IMR-90 (cell line): Measurements from ENCODE around the gene MEGF9. TPM values are rescaled to one million over a fixed set of nuclear protein-coding genes. Genes with fewer than 3 reads are reported as not detected.

Experiments used
- ATAC-seq: fragments of 200-7000 bp; cut with Tn5 transposase; 2 replicates; pipeline ENCODE4 v1.9.1; 2020; ENCODE audit warnings: low read depth, mild to moderate bottlenecking, moderate library complexity
- BruUV-seq: library from RNA; stranded (reverse); fragments of 400-500 nt; replicated peaks from 2 replicates; lab custom pipeline; 2021; lab: Mats Ljungman, UMichigan
- CTCF ChIA-PET: fragments of 300-600 bp; formaldehyde crosslinking; extraction: SDS; loops from one replicate; lab custom pipeline; 2021; ENCODE audit warnings: antibody characterized with exemption; lab: Yijun Ruan, JAX
- POLR2A ChIA-PET: fragments of 300-600 bp; sonication (Branson Sonifier 250); formaldehyde crosslinking; loops from one replicate; lab custom pipeline; 2022; ENCODE audit warnings: antibody characterized with exemption; ENCODE audit not compliant: unreplicated experiment; lab: Charles Lee
- DNase-seq: peaks from one replicate; pipeline ENCODE4 v3.0.0; 2013
- H2AFZ ChIP-seq: replicated peaks from 2 replicates; pipeline ENCODE3; 2013; ENCODE audit warnings: low read length, mild to moderate bottlenecking; ENCODE audit not compliant: poor library complexity
- H2AK5ac ChIP-seq: 2 replicates; pipeline ENCODE4 v1.6.1; 2013; ENCODE audit warnings: low read depth, low read length, inconsistent platforms
- H2AK9ac ChIP-seq: replicated peaks from 2 replicates; pipeline ENCODE3; 2013; ENCODE audit warnings: mild to moderate bottlenecking, low read depth, low read length, moderate library complexity; ENCODE audit not compliant: poor library complexity
- H2BK120ac ChIP-seq: 2 replicates; pipeline ENCODE4 v1.6.1; 2013; ENCODE audit warnings: low read depth, low read length, inconsistent platforms
- H2BK15ac ChIP-seq: 3 replicates; pipeline ENCODE4 v1.6.1; 2013; ENCODE audit warnings: low read depth, low read length, inconsistent platforms
- H2BK20ac ChIP-seq: 2 replicates; pipeline ENCODE4 v1.6.1; 2013; ENCODE audit warnings: low read depth, mild to moderate bottlenecking, inconsistent platforms, low read length, moderate library complexity
- H2BK5ac ChIP-seq: 2 replicates; pipeline ENCODE4 v1.6.1; 2013; ENCODE audit warnings: mild to moderate bottlenecking, low read depth, low read length, inconsistent platforms; ENCODE audit not compliant: poor library complexity, severe bottlenecking
- H3K14ac ChIP-seq: replicated peaks from 2 replicates; pipeline ENCODE4 v1.6.1; 2013; ENCODE audit warnings: low read depth, low read length, inconsistent platforms
- H3K18ac ChIP-seq: 2 replicates; pipeline ENCODE4 v1.6.1; 2013; ENCODE audit warnings: low read depth, low read length, control low read depth
- H3K23ac ChIP-seq: 2 replicates; pipeline ENCODE4 v1.6.1; 2013; ENCODE audit warnings: low read depth, low read length, inconsistent platforms
- H3K27ac ChIP-seq: 2 replicates; pipeline ENCODE4 v1.5.1; 2013; ENCODE audit warnings: mild to moderate bottlenecking, control low read depth, low read length; ENCODE audit not compliant: insufficient read depth
- H3K27me3 ChIP-seq: 2 replicates; pipeline ENCODE4 v1.6.1; 2013; ENCODE audit warnings: low read length; ENCODE audit not compliant: control insufficient read depth, insufficient read depth
- H3K36me3 ChIP-seq: 2 replicates; pipeline ENCODE4 v1.6.1; 2013; ENCODE audit warnings: low read length, mixed read lengths; ENCODE audit not compliant: control insufficient read depth, insufficient read depth
- H3K4ac ChIP-seq: 2 replicates; pipeline ENCODE4 v1.6.1; 2013; ENCODE audit warnings: low read depth, low read length, inconsistent platforms
- H3K4me1 ChIP-seq: 2 replicates; pipeline ENCODE4 v1.6.1; 2013; ENCODE audit warnings: low read length, mixed read lengths; ENCODE audit not compliant: control insufficient read depth, insufficient read depth
- H3K4me2 ChIP-seq: 2 replicates; pipeline ENCODE4 v1.6.1; 2013; ENCODE audit warnings: low read depth, mild to moderate bottlenecking, control low read depth, low read length, moderate library complexity
- H3K4me3 ChIP-seq: 2 replicates; pipeline ENCODE4 v1.5.1; 2013; ENCODE audit warnings: low read depth, mild to moderate bottlenecking, control low read depth, low read length, moderate library complexity; ENCODE audit not compliant: insufficient read depth
- H3K56ac ChIP-seq: 2 replicates; pipeline ENCODE4 v1.6.1; 2013; ENCODE audit warnings: low read length, inconsistent platforms; ENCODE audit not compliant: insufficient read depth; ENCODE audit errors: extremely low read depth
- H3K79me1 ChIP-seq, 2 experiments: 2 replicates each; pipeline ENCODE4 v1.6.1; 2013; ENCODE audit warnings: low read length in 2 of 2, inconsistent platforms in 1 of 2, low read depth in 1 of 2
- H3K9ac ChIP-seq: 2 replicates; pipeline ENCODE4 v1.6.1; 2013; ENCODE audit warnings: low read depth, low read length, control low read depth
- H3K9me1 ChIP-seq: 2 replicates; pipeline ENCODE4 v1.6.1; 2013; ENCODE audit warnings: low read length, inconsistent platforms; ENCODE audit not compliant: insufficient read depth
- H3K9me3 ChIP-seq: 2 replicates; pipeline ENCODE4 v1.6.1; 2013; ENCODE audit warnings: low read length; ENCODE audit not compliant: control insufficient read depth, insufficient read depth
- H4K20me1 ChIP-seq: 2 replicates; pipeline ENCODE4 v1.6.1; 2013; ENCODE audit warnings: low read length, inconsistent platforms; ENCODE audit not compliant: insufficient read depth
- H4K5ac ChIP-seq: 2 replicates; pipeline ENCODE4 v1.6.1; 2013; ENCODE audit warnings: mild to moderate bottlenecking, low read depth, low read length, control low read depth
- H4K8ac ChIP-seq, 2 experiments: 2 replicates each; pipeline ENCODE4 v1.6.1; 2013; ENCODE audit warnings: low read depth in 2 of 2, low read length in 2 of 2, control low read depth in 1 of 2, inconsistent platforms in 1 of 2
- H4K91ac ChIP-seq: 2 replicates; pipeline ENCODE4 v1.6.1; 2013; ENCODE audit warnings: low read depth, low read length, inconsistent platforms; ENCODE audit not compliant: insufficient read depth
- CHD1 ChIP-seq: IDR thresholded peaks from 2 replicates; pipeline ENCODE4 v1.6.1; 2012; ENCODE audit warnings: low read depth, low read length, improper control_type of control experiment
- NFE2L2 ChIP-seq: fragments of 150-350 bp; IDR thresholded peaks from 2 replicates; pipeline ENCODE4 v1.6.1; 2016; ENCODE audit warnings: low read depth, mild to moderate bottlenecking, low read length
- WGBS, 2 experiments: methylation state at CpG; one replicate each; pipeline versions ENCODE4 v1.1.5 to v1.1.7; 2013; ENCODE audit warnings: missing lambda C conversion rate in 2 of 2; ENCODE audit not compliant: insufficient read length in 1 of 2; ENCODE audit errors: extremely low coverage in 2 of 2; 5-methylcytosine and 5-hydroxymethylcytosine counted together
- dilution Hi-C: fragments of 300-500 bp; cut with HindIII; formaldehyde crosslinking; loops from one replicate; pipeline ENCODE4 v1.14.3; 2018; ENCODE audit warnings: low sequenced_read_pairs; ENCODE audit not compliant: unreplicated experiment
- in situ Hi-C: fragments of 300-500 bp; cut with MboI; formaldehyde crosslinking; loops from 3 replicates; pipeline ENCODE4 v1.14.3; 2019; ENCODE audit warnings: low sequenced_read_pairs, inconsistent platforms, mixed read lengths
- intact Hi-C: fragments of 100-400 bp; cut with micrococcal nuclease; formaldehyde crosslinking; loops from 2 replicates; pipeline ENCODE4 v1.10.0; 2022
- polyA plus RNA-seq, 3 experiments: library from polyadenylated mRNA; depleted of rRNA; stranded (reverse); fragments of >200 nt; gene quantifications; 2 replicates each; pipeline ENCODE4 v1.2.3, GENCODE V29; 2012; ENCODE audit warnings: low replicate concordance in 1 of 3
- total RNA-seq: library from RNA; depleted of rRNA; stranded (reverse); fragments of >200 nt; gene quantifications from 2 replicates; pipeline ENCODE4 v1.2.3, GENCODE V29; 2012

The MEGF9 gene
- total and polyA plus RNA-seq, 2 of the 4 experiments (the other 2 are of a cell fraction), result 3.4 TPM

- Histone ChIP-seq H3K27ac (no peak overlapping the region), H3K18ac (no peak overlapping the region), H3K79me1 (no peaks in the 10 kb centered on the region), H3K4me3 (no peak overlapping the region), H4K91ac (no peak overlapping the region), H3K4me2 (0 out of 2 replicates have a peak overlapping the region, but pooled peaks have one; percentile 1), H3K4ac (no peak overlapping the region; the same call in 1 of the 2 replicates), H4K5ac (no peak overlapping the region), H3K23ac (no peak overlapping the region), H3K4me1 (peaks cover 25% of the 10 kb centered on the region), H3K27me3 (no peaks in the 10 kb centered on the region), H2AK9ac (peak overlapping the region; percentile 75), H2AK5ac (peak overlapping the region; percentile 38), H4K8ac (no peak overlapping the region; a peak in 1 of 4 replicates), H2BK5ac (peak overlapping the region; percentile 1), H3K14ac (0 out of 2 replicates have a peak overlapping the region, but pooled peaks have one; percentile 3), H3K9me3 (no peaks in the 10 kb centered on the region), H3K56ac (no peak overlapping the region), H3K9ac (no peak overlapping the region), H3K9me1 (peaks cover 3% of the 10 kb centered on the region; the same call in 1 of the 2 replicates), H2BK15ac (no peak overlapping the region), H2AFZ (peak overlapping the region; percentile 40), H4K20me1 (peaks cover 3% of the 10 kb centered on the region; the same call in 1 of the 2 replicates), H2BK120ac (no peak overlapping the region), H2BK20ac (no peak overlapping the region; the same call in 1 of the 2 replicates), H3K36me3 (no peaks in the 10 kb centered on the region)
- ATAC-seq, result peak; percentile 44
- TF ChIP-seq CHD1 (no peak), NFE2L2 (peak; percentile 59; the same call in 1 of the 2 replicates)
- no TSS peak for BruUV-seq
- DNase-seq, result peak; percentile 80
- dilution Hi-C loops (no loop called here), intact Hi-C loops (no loop called here), in situ Hi-C loops (no loop called here)
- CTCF ChIA-PET, result interaction anchor here (1.0 kb wide), 1 partner anchor 20 kb away, joined by 3 read pairs; no protein-coding TSS in a partner anchor
- no CpG with 5 or more reads among the region's 5 CpGs for WGBS, 2 experiments
- POLR2A ChIA-PET, result no interaction called here
Observed at GRCh38 chr9:120733190-120733589, 18.9 kb upstream of the MEGF9 start.
